ENCODE results near the gene TMEM196.

DNA sequence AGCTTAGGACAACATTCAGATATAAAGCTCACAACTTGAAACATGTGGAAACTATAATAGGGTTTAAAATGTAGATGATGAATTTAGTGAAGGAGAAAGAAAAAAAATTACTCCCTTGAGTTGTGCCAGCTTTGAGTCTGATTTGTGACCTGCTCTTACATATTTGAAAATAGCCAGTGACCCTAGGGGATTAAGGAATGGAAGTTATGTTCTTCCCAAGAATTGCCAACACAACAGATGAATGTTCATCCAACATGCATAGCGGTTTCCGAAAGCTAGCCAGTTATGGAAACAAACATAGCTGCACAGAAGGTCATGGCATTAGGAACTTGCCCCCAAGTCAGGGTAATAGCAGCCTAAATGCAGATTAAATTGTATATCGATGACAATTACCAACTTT is 10.8 kb downstream of the TMEM196 start:
- TF ChIP-seq, protein P1, sequence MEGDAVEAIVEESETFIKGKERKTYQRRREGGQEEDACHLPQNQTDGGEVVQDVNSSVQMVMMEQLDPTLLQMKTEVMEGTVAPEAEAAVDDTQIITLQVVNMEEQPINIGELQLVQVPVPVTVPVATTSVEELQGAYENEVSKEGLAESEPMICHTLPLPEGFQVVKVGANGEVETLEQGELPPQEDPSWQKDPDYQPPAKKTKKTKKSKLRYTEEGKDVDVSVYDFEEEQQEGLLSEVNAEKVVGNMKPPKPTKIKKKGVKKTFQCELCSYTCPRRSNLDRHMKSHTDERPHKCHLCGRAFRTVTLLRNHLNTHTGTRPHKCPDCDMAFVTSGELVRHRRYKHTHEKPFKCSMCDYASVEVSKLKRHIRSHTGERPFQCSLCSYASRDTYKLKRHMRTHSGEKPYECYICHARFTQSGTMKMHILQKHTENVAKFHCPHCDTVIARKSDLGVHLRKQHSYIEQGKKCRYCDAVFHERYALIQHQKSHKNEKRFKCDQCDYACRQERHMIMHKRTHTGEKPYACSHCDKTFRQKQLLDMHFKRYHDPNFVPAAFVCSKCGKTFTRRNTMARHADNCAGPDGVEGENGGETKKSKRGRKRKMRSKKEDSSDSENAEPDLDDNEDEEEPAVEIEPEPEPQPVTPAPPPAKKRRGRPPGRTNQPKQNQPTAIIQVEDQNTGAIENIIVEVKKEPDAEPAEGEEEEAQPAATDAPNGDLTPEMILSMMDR (conservative IDR thresholded peaks at IDR 0.05; ENCODE audit: low read depth in 2 of 2): no peak
- TF ChIP-seq, protein P2, sequence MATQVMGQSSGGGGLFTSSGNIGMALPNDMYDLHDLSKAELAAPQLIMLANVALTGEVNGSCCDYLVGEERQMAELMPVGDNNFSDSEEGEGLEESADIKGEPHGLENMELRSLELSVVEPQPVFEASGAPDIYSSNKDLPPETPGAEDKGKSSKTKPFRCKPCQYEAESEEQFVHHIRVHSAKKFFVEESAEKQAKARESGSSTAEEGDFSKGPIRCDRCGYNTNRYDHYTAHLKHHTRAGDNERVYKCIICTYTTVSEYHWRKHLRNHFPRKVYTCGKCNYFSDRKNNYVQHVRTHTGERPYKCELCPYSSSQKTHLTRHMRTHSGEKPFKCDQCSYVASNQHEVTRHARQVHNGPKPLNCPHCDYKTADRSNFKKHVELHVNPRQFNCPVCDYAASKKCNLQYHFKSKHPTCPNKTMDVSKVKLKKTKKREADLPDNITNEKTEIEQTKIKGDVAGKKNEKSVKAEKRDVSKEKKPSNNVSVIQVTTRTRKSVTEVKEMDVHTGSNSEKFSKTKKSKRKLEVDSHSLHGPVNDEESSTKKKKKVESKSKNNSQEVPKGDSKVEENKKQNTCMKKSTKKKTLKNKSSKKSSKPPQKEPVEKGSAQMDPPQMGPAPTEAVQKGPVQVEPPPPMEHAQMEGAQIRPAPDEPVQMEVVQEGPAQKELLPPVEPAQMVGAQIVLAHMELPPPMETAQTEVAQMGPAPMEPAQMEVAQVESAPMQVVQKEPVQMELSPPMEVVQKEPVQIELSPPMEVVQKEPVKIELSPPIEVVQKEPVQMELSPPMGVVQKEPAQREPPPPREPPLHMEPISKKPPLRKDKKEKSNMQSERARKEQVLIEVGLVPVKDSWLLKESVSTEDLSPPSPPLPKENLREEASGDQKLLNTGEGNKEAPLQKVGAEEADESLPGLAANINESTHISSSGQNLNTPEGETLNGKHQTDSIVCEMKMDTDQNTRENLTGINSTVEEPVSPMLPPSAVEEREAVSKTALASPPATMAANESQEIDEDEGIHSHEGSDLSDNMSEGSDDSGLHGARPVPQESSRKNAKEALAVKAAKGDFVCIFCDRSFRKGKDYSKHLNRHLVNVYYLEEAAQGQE (IDR thresholded peaks at IDR 0.05; ENCODE audit: unreplicated experiment): no peak
- no peak for TF ChIP-seq EZH2 (IDR thresholded peaks at IDR 0.05; ENCODE audit: low read depth, unreplicated experiment)
- no peak for TF ChIP-seq CREB1 (CRISPR knock-in tag; IDR thresholded peaks at IDR 0.05; ENCODE audit: low read depth)
- TF ChIP-seq EZH2phosphoT487 (IDR thresholded peaks at IDR 0.05; ENCODE audit: unreplicated experiment): no peak
- TF ChIP-seq POLR2AphosphoS5 (IDR thresholded peaks at IDR 0.05; ENCODE audit: low read depth): no peak
- TF ChIP-seq ZNF331 (CRISPR knock-in tag; IDR thresholded peaks at IDR 0.05; ENCODE audit: low read depth): no peak
- TF ChIP-seq STAT1 (IDR thresholded peaks at IDR 0.05; ENCODE audit: unreplicated experiment): no peak
- TF ChIP-seq, protein P3, sequence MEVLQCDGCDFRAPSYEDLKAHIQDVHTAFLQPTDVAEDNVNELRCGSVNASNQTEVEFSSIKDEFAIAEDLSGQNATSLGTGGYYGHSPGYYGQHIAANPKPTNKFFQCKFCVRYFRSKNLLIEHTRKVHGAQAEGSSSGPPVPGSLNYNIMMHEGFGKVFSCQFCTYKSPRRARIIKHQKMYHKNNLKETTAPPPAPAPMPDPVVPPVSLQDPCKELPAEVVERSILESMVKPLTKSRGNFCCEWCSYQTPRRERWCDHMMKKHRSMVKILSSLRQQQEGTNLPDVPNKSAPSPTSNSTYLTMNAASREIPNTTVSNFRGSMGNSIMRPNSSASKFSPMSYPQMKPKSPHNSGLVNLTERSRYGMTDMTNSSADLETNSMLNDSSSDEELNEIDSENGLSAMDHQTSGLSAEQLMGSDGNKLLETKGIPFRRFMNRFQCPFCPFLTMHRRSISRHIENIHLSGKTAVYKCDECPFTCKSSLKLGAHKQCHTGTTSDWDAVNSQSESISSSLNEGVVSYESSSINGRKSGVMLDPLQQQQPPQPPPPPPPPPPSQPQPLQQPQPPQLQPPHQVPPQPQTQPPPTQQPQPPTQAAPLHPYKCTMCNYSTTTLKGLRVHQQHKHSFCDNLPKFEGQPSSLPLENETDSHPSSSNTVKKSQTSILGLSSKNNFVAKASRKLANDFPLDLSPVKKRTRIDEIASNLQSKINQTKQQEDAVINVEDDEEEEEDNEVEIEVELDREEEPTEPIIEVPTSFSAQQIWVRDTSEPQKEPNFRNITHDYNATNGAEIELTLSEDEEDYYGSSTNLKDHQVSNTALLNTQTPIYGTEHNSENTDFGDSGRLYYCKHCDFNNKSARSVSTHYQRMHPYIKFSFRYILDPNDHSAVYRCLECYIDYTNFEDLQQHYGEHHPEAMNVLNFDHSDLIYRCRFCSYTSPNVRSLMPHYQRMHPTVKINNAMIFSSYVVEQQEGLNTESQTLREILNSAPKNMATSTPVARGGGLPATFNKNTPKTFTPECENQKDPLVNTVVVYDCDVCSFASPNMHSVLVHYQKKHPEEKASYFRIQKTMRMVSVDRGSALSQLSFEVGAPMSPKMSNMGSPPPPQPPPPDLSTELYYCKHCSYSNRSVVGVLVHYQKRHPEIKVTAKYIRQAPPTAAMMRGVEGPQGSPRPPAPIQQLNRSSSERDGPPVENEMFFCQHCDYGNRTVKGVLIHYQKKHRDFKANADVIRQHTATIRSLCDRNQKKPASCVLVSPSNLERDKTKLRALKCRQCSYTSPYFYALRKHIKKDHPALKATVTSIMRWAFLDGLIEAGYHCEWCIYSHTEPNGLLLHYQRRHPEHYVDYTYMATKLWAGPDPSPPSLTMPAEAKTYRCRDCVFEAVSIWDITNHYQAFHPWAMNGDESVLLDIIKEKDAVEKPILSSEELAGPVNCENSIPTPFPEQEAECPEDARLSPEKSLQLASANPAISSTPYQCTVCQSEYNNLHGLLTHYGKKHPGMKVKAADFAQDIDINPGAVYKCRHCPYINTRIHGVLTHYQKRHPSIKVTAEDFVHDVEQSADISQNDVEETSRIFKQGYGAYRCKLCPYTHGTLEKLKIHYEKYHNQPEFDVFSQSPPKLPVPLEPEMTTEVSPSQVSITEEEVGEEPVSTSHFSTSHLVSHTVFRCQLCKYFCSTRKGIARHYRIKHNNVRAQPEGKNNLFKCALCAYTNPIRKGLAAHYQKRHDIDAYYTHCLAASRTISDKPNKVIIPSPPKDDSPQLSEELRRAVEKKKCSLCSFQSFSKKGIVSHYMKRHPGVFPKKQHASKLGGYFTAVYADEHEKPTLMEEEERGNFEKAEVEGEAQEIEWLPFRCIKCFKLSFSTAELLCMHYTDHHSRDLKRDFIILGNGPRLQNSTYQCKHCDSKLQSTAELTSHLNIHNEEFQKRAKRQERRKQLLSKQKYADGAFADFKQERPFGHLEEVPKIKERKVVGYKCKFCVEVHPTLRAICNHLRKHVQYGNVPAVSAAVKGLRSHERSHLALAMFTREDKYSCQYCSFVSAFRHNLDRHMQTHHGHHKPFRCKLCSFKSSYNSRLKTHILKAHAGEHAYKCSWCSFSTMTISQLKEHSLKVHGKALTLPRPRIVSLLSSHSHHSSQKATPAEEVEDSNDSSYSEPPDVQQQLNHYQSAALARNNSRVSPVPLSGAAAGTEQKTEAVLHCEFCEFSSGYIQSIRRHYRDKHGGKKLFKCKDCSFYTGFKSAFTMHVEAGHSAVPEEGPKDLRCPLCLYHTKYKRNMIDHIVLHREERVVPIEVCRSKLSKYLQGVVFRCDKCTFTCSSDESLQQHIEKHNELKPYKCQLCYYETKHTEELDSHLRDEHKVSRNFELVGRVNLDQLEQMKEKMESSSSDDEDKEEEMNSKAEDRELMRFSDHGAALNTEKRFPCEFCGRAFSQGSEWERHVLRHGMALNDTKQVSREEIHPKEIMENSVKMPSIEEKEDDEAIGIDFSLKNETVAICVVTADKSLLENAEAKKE (CRISPR knock-in tag; IDR thresholded peaks at IDR 0.05): no peak
- TF ChIP-seq JUNB (IDR thresholded peaks at IDR 0.05; ENCODE audit: unreplicated experiment): no peak
- TF ChIP-seq, protein P4, sequence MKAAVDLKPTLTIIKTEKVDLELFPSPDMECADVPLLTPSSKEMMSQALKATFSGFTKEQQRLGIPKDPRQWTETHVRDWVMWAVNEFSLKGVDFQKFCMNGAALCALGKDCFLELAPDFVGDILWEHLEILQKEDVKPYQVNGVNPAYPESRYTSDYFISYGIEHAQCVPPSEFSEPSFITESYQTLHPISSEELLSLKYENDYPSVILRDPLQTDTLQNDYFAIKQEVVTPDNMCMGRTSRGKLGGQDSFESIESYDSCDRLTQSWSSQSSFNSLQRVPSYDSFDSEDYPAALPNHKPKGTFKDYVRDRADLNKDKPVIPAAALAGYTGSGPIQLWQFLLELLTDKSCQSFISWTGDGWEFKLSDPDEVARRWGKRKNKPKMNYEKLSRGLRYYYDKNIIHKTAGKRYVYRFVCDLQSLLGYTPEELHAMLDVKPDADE (IDR thresholded peaks at IDR 0.05): no peak
- no peak for TF ChIP-seq ZNF114 (CRISPR knock-in tag; IDR thresholded peaks at IDR 0.05)
- no peak for TF ChIP-seq NANOG (IDR thresholded peaks at IDR 0.05; ENCODE audit: borderline replicate concordance)

All from GM23338 (cell line).